HG02759 (cell line): ENCODE measurements around the gene GRK5.
A peak's percentile ranks its signal among the peaks of the same experiment; 100 is the strongest.

Experiments
- ATAC-seq: cut with Tn5 transposase; IDR thresholded peaks from one replicate; pipeline ENCODE4 v1.9.1; 2021; ENCODE audit warnings: mild to moderate bottlenecking, moderate library complexity; ENCODE audit not compliant: unreplicated experiment

Gene GRK5

DNA sequence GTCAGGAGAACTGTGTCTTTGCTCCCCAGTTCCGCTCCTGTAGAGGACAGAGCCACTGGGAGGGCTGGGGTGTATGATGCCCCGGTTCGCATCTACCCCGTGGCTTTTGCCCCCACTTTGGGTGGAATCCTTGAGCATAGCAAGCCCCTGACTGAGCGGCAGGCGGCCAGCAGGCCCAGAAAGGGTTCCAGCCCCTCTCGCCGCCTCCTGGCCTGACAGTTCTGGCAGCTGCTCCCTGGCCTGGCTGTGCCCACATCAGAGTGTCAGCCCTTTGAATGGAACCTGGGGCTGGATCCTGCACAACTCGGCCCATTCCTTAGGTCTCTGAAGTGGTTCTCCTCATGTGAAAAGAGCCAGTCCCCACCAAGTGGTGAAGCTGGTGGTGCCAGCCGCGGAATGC lies 106.7 kb downstream of the GRK5 start:
- ATAC-seq: no peak

DNA sequence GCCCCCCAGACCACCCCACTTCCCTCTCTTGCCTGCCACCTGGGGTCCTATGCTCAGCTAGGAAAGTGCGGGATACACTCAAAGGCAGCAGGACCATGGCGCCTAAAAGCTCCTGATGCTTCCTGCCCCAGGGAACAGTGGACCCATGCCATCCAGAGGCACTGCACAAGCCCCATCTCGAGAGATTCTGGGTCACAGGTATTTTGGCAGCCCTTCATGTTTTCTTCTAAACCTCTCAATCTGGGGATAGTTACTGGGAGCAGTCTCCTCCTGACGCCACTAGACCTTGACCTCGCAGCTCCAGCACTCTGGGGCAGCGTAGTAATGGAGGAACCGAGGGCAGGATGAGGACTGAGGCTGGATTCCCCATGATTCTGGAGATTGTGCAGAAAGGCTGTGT lies 107.1 kb downstream of the GRK5 start:
- ATAC-seq: no peak

DNA sequence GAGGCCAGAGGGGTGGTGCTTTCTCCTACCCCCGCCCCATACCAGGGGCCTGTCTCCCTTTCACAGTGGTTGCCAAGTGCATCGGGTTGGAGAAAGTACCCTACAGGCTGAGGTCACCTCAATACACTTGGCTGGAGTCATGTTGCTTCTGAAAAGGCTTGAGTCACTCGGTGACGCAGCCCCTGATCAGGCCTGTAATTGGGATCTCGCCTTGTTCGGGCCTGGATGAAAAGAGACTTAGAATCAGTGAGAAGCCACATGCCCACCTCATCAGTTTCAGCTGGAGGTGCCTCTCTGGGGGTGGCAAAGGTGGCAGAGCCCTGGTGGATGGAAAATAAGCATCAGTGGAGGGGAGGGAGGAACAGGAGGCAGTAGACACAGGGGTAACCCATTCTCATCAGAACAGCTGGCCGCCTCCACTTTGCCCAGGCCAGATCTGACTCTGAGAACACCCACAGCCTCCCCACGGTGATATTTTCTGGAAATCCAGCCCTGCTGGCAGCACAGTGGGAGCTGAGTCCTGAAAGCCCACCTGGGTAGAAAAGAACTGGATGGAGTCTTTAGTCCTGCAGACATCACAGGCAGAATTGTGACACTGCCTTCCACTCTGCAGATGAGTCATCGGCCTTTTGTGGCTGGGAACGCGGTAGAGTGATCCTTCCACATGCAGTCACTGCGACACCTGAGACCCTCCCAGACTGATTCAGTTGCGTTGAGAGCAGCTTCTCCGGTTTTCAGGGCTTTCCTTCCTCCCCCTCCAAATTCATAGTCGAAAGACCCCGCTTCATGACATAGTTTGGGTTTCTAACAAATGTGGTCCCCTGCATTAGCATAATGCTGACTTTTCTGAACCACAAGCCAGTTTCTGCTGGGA lies 108.0 kb downstream of the GRK5 start:
- ATAC-seq: peak; percentile 37

GRCh38 chr10:119316002-119316358 lies 108.6 kb downstream of the GRK5 start:
- ATAC-seq: no peak

DNA sequence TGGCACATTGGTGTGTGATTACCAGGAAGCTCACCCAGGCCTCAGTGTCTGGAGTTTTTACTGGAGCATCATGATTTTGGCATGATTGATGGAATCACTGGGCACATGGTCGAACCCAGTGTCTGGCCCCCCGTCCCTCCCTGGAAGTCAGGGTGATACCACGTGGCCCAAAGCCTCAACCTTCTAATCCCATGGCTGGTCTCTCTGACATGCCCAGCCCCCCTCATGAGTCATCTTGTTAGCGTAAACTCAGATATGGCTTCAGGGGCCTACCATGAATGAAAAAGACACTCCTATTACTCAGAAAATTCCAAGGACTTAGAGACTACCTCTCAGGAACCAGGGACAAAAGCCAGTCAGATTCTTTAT lies 109.3 kb downstream of the GRK5 start:
- no peak for ATAC-seq

- ATAC-seq: no peak
These were observed 111.2 kb downstream of the GRK5 start for GRCh38 chr10:119318411-119319160.

DNA sequence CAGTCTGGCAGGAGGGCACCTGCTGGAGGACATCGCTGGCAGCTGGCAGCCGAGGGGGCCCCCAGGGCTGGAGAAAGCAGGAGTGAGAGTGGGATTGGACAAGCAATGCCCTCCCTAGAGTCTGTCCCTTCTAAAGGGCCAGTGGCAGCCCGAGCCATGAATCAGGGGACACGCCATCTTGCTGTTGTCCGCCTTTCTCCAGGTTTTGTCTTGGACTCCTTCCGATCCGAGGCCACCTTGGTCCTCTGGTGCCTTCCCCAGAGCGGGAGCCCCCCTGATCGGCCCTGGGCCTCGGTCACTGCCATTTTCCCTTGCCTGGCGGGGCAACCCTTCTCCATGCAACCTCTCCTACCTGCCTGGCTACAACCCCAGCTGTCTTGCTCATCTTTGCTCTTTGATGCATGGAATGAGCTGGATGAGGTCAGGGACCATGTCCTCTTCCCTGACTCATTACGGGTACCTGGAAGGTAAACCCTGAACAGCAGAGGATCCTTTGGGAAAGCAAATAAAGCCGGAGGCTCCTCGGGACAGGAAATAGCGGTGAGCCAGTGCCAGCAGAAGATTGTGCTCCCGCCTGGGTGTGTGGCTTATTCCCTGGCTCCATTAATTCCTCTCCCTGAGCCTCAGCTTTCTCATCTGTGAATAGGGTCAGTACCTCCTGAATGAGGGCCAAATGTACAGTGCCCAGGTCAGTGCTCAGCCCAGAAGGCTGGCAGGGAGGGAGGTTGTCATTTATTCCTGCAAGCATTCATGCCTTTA lies 112.0 kb downstream of the GRK5 start:
- no peak for ATAC-seq

- no peak for ATAC-seq
These were observed 112.5 kb downstream of the GRK5 start for GRCh38 chr10:119319920-119320258.

- no peak for ATAC-seq
These were observed 113.6 kb downstream of the GRK5 start for GRCh38 chr10:119320981-119321380.

GRCh38 chr10:119323085-119324016 lies 116.0 kb downstream of the GRK5 start:
- no peak for ATAC-seq

DNA sequence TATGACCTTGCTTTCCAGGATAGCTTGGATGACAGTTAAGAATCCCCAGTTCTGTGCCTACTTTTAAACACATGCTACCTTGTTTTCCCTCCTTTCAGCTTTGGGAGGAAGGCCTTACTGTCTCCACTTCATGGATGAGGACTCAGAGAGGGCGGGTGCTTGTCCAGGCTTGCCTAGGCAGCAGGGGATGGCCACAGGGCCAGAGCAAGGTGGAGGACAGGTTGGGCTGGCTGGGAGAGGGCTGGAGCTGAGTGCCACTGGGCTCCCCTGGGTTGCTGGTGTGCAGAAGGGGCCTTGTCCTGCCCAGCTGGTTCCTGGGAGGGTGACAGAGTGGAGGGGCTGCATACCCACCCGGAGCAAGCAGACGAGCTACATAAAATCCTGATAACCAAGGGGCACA lies 117.8 kb downstream of the GRK5 start:
- no peak for ATAC-seq

DNA sequence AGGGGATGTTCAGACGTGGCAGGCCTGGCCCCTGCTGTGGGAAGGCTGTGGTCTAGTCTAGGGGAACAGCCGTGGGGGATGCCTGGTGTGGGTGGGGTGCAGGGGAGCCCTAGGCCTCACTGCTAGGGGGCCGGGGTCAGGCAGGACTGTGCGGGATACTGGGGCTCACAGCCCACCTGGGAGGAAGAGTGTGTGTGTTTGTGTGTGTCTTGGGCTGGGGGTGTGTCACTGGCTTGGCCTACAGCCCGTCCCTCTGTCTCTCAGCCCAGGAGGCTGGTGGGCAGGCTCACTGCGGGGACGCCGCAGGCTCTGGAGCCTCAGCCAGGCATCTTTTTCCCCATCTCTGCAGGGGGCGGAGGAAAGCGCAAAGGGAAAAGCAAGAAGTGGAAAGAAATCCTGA lies 118.8 kb downstream of the GRK5 start:
- ATAC-seq: no peak

DNA sequence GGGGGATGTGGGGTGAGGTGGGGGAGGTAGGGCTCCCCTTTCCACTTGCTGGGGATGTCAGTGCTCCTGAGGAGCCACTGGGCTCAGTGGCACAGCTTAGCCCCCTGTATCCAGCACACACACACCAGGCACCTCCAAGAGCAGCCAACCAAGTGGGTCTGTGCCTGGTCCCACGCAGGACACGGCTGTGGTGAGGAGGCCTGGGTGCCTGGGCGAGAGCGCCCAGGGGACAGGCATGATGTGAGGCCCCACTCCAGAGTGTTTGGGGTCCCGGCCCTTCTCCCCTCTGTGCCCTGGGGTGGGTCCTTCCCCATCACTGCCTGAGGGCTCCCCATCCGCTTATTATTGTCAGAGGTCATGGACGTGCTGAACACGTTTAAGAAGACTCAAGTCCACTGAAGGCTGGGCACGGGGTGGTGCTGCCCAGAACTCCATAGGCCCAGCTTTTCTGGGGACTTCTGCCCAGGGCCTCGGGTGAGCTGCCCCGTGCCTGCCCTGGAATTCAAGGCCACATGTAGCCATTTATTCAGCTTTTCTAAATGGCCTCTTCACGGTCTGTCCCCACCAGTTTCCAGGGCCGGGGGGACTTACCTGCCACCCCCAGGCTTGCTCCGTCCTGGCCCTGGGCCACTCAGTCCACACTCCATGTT lies 119.8 kb downstream of the GRK5 start:
- ATAC-seq: no peak

DNA sequence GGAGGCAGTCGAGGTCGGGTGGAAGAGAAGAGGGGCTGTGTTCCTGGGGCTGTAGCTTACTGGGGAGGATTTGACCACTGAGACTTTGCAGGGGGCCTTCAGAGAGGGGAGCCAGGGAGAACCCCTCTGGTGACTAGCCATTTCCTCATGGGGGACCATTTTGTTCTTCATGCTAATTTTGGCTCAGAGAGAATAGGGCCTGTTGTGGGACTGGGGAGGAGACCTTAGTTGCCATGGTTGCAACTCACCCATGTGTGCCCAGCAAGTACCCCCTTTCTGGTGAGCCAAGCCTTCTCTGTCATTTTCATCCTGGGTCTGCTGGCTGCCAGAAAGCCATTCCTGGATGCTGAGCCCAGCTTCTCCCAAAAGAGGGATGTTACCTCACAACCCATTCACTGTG lies 120.9 kb downstream of the GRK5 start:
- no peak for ATAC-seq

- ATAC-seq: no peak
These were observed 123.0 kb downstream of the GRK5 start for GRCh38 chr10:119330342-119330741.

DNA sequence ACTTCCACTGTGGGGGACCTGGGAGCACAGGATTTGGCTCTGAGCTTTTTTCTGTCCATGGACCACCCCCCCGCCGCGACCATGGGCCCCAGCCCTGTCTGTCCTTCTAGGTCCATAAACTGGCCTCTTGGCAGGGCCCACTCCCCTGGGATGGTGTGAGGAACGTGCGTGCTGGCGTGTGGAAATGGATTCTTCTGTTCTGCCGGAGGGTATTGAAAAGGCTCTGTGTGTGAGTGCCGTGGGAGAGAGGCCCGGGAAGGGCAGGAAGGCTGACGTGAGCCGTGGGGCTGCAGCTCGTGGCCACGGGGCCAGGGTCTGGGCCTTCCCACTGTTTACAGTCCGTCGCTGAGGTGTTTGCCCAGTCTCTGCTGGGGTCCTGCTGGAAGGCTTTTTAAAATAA lies 123.7 kb downstream of the GRK5 start:
- ATAC-seq: no peak

GRCh38 chr10:119333146-119333792 lies 125.9 kb downstream of the GRK5 start:
- no peak for ATAC-seq

DNA sequence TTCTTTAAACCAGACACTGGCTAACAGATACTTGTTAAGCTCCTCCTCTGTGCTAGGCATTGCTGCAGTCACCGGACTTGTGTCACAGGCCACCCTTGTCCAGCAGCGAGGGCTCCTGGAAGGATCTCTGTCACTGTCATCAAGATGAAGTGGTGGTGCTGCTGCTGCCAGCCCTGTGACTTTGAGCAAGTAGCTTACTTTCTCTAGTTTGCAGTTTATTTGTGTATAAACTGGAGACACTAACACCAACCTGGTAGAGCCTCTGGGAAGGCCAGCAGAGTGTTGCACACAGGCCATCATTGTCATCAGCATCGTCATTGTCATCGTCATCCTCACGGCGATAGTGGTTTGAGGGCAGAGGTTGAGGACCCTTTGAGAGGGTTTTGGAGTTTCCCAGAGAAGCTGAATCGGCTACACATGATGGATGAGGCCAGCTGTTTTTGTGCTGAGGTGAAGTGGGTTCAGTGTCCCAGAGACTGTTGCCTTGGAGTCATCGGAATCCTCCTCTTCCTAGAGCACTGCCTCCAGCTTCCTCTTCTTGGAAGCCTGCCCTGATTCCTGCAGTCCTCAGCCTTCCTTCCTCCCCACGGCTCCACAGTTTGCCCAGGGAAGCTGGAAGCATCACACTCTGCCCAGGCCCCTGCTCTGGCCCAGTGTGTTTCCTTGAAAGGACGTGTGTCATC lies 128.4 kb downstream of the GRK5 start:
- ATAC-seq: no peak

DNA sequence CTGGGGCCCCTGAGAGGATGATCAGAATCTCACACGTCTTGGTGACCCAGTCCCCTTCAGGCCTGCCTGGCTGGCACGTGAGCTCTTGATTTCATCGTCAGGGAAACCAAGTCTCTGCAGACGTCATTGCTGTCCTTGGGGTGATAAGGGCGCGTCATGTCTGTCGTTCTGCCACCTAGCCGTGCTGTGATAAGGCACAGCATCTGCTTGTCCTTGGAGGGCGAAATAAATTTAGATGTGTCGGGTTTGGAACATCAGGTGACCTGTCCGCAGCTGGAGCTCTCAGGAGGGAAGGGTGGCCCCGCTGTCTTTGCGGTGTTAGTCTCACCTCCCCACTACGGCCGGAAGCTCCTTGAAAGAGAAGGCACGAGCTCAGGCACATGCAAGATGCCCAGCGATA lies 129.2 kb downstream of the GRK5 start:
- no peak for ATAC-seq
